ENCODE data around the gene TCERG1.

The TCERG1 gene

GRCh38 chr5:146521403-146522106, 74.4 kb downstream of the TCERG1 start:
- H3K9ac ChIP-seq (ENCODE audit: low read length): no peak overlapping the region
- H3K9me3 ChIP-seq (ENCODE audit: control insufficient read depth, insufficient read depth, low read depth, low read length): no peaks in the 10 kb centered on the region
- H3K4me1 ChIP-seq (ENCODE audit: control insufficient read depth, insufficient read depth, low read length): no peaks in the 10 kb centered on the region; the same call in 1 of the 2 replicates
- H3K4me3 ChIP-seq (ENCODE audit: low read depth, low read length): no peak overlapping the region
- no peaks in the 10 kb centered on the region for H3K36me3 ChIP-seq (ENCODE audit: control insufficient read depth, insufficient read depth, low read length)
- no peaks in the 10 kb centered on the region for H3K27me3 ChIP-seq (ENCODE audit: control insufficient read depth, insufficient read depth, low read length)
- H3K27ac ChIP-seq (ENCODE audit: low read depth, low read length): no peak overlapping the region

DNA sequence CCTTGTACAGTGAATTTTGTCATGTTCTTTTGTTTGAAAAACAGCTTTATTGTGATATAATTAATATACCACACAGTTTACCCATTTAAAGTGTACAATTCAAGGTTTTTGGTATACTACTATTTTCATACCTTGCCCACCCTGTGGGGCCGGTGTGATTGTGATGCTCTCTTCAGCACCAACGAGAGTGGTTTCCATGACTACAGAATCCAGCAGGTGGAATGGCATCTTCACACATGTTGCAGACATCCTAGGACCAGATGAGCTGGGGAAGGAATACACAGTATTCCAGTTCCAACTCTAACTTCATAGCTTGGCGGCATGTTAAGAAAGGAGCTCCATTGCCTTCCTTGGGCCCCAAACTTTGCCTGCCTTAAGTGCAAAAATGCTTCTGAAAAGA, 76.6 kb downstream of the TCERG1 start:
- H3K9ac ChIP-seq (ENCODE audit: low read length): no peak overlapping the region
- no peaks in the 10 kb centered on the region for H3K36me3 ChIP-seq (ENCODE audit: control insufficient read depth, insufficient read depth, low read length)
- H3K9me3 ChIP-seq (ENCODE audit: control insufficient read depth, insufficient read depth, low read depth, low read length): no peaks in the 10 kb centered on the region
- H3K27ac ChIP-seq (ENCODE audit: low read depth, low read length): no peak overlapping the region
- H3K27me3 ChIP-seq (ENCODE audit: control insufficient read depth, insufficient read depth, low read length): no peaks in the 10 kb centered on the region
- H3K4me3 ChIP-seq (ENCODE audit: low read depth, low read length): no peak overlapping the region
- no peaks in the 10 kb centered on the region; the same call in 1 of the 2 replicates for H3K4me1 ChIP-seq (ENCODE audit: control insufficient read depth, insufficient read depth, low read length)

GRCh38 chr5:146527785-146528184, 80.7 kb downstream of the TCERG1 start:
- no peaks in the 10 kb centered on the region for H3K27me3 ChIP-seq (ENCODE audit: control insufficient read depth, insufficient read depth, low read length)
- no peaks in the 10 kb centered on the region for H3K4me1 ChIP-seq (ENCODE audit: control insufficient read depth, insufficient read depth, low read length)
- no peaks in the 10 kb centered on the region for H3K9me3 ChIP-seq (ENCODE audit: control insufficient read depth, insufficient read depth, low read depth, low read length)
- no peak overlapping the region for H3K9ac ChIP-seq (ENCODE audit: low read length)
- H3K4me3 ChIP-seq (ENCODE audit: low read depth, low read length): no peak overlapping the region
- H3K27ac ChIP-seq (ENCODE audit: low read depth, low read length): no peak overlapping the region
- no peaks in the 10 kb centered on the region for H3K36me3 ChIP-seq (ENCODE audit: control insufficient read depth, insufficient read depth, low read length)

GRCh38 chr5:146528236-146528635, 81.1 kb downstream of the TCERG1 start:
- H3K9me3 ChIP-seq (ENCODE audit: control insufficient read depth, insufficient read depth, low read depth, low read length): no peaks in the 10 kb centered on the region
- H3K9ac ChIP-seq (ENCODE audit: low read length): no peak overlapping the region
- H3K27me3 ChIP-seq (ENCODE audit: control insufficient read depth, insufficient read depth, low read length): no peaks in the 10 kb centered on the region
- no peak overlapping the region for H3K27ac ChIP-seq (ENCODE audit: low read depth, low read length)
- H3K36me3 ChIP-seq (ENCODE audit: control insufficient read depth, insufficient read depth, low read length): no peaks in the 10 kb centered on the region
- H3K4me3 ChIP-seq (ENCODE audit: low read depth, low read length): no peak overlapping the region
- H3K4me1 ChIP-seq (ENCODE audit: control insufficient read depth, insufficient read depth, low read length): no peaks in the 10 kb centered on the region

DNA sequence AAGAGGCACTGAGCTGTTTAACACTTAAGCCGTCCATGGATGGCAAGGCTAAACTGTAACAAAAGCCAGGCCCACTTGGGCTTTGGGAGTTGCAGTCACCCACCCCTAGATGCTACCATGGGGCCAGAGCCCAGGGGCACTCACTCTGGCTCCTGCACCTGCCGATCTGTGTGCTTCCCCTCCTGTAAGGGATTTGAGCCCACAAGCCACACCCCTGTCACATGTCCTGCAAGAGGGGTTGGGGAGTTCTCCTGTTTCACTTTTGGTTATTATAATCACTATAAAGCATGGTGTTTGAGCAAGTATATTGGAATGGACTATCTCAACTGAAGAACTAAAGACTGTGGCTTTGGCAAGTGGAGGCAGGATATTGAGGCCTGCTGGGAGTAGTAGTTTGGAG, 82.9 kb downstream of the TCERG1 start:
- H3K9me3 ChIP-seq (ENCODE audit: control insufficient read depth, insufficient read depth, low read depth, low read length): no peaks in the 10 kb centered on the region
- H3K4me3 ChIP-seq (ENCODE audit: low read depth, low read length): no peak overlapping the region
- H3K36me3 ChIP-seq (ENCODE audit: control insufficient read depth, insufficient read depth, low read length): no peaks in the 10 kb centered on the region
- no peak overlapping the region for H3K9ac ChIP-seq (ENCODE audit: low read length)
- peaks cover 6% of the 10 kb centered on the region; the same call in 1 of the 2 replicates for H3K4me1 ChIP-seq (ENCODE audit: control insufficient read depth, insufficient read depth, low read length)
- H3K27me3 ChIP-seq (ENCODE audit: control insufficient read depth, insufficient read depth, low read length): no peaks in the 10 kb centered on the region
- no peak overlapping the region for H3K27ac ChIP-seq (ENCODE audit: low read depth, low read length)

DNA sequence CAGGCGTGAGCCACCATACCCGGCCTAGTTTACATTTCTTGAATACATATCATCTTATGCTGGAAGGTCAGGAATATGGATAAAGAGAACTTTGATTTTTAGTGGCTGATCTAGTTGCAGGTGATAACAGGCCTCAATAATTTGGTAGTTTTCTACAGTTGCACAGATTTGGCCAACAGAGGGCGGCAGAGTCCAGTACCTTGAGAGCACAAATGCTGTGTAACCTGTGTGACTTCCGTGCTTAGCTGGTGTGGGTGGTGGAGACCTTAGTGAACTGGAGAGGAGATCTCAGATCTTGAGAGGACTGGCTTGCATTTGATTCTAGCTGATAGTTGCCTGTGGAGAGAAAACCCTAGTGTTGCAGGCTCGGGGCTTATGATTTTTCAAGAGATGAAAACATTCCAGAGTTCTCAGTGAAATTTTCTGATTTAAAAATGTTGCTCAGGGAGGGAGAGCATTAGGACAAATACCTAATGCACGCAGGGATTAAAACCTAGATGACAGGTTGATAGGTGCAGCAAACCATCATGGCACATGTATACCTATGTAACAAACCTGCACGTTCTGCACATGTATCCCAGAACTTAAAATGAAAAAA, 86.2 kb downstream of the TCERG1 start:
- no peak overlapping the region for H3K9ac ChIP-seq (ENCODE audit: low read length)
- H3K27me3 ChIP-seq (ENCODE audit: control insufficient read depth, insufficient read depth, low read length): no peaks in the 10 kb centered on the region
- no peak overlapping the region for H3K27ac ChIP-seq (ENCODE audit: low read depth, low read length)
- peaks cover 6% of the 10 kb centered on the region; the same call in 1 of the 2 replicates for H3K4me1 ChIP-seq (ENCODE audit: control insufficient read depth, insufficient read depth, low read length)
- no peak overlapping the region for H3K4me3 ChIP-seq (ENCODE audit: low read depth, low read length)
- H3K36me3 ChIP-seq (ENCODE audit: control insufficient read depth, insufficient read depth, low read length): no peaks in the 10 kb centered on the region
- no peaks in the 10 kb centered on the region for H3K9me3 ChIP-seq (ENCODE audit: control insufficient read depth, insufficient read depth, low read depth, low read length)

- peak overlapping the region; percentile 11; the same call in 1 of the 2 replicates for H3K27ac ChIP-seq (ENCODE audit: low read depth, low read length)
- peaks cover 6% of the 10 kb centered on the region; the same call in 1 of the 2 replicates for H3K4me1 ChIP-seq (ENCODE audit: control insufficient read depth, insufficient read depth, low read length)
- H3K4me3 ChIP-seq (ENCODE audit: low read depth, low read length): no peak overlapping the region
- H3K27me3 ChIP-seq (ENCODE audit: control insufficient read depth, insufficient read depth, low read length): no peaks in the 10 kb centered on the region
- H3K9me3 ChIP-seq (ENCODE audit: control insufficient read depth, insufficient read depth, low read depth, low read length): no peaks in the 10 kb centered on the region
- no peak overlapping the region for H3K9ac ChIP-seq (ENCODE audit: low read length)
- H3K36me3 ChIP-seq (ENCODE audit: control insufficient read depth, insufficient read depth, low read length): no peaks in the 10 kb centered on the region
These were observed 86.7 kb downstream of the TCERG1 start for GRCh38 chr5:146533882-146534281.

DNA sequence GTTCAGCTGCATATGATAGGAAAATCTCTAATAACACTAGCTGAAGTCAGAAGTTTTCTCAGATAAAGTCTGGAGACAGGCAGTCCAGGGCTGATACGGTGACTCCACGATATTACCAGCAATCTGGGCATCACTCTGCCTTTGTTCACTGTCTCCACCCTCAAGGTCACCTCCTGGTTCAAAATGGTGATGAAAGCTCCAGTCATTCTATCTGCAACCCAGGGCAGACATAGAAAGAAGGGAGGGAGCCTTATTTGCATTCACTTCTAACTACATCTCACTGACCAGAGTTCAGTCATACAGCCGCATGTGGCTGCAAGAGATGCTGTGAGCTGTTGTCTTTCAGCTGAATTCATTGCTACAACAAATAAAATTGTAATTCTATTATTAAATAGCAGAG, 91.3 kb downstream of the TCERG1 start:
- H3K36me3 ChIP-seq (ENCODE audit: control insufficient read depth, insufficient read depth, low read length): no peaks in the 10 kb centered on the region
- H3K9ac ChIP-seq (ENCODE audit: low read length): no peak overlapping the region
- peaks cover 6% of the 10 kb centered on the region; the same call in 1 of the 2 replicates for H3K4me1 ChIP-seq (ENCODE audit: control insufficient read depth, insufficient read depth, low read length)
- no peaks in the 10 kb centered on the region for H3K27me3 ChIP-seq (ENCODE audit: control insufficient read depth, insufficient read depth, low read length)
- no peaks in the 10 kb centered on the region for H3K9me3 ChIP-seq (ENCODE audit: control insufficient read depth, insufficient read depth, low read depth, low read length)
- no peak overlapping the region for H3K4me3 ChIP-seq (ENCODE audit: low read depth, low read length)
- no peak overlapping the region for H3K27ac ChIP-seq (ENCODE audit: low read depth, low read length)

- Histone ChIP-seq H3K9me3 (ENCODE audit: control insufficient read depth, insufficient read depth, low read depth, low read length) (no peaks in the 10 kb centered on the region), H3K4me1 (ENCODE audit: control insufficient read depth, insufficient read depth, low read length) (no peaks in the 10 kb centered on the region), H3K27ac (ENCODE audit: low read depth, low read length) (no peak overlapping the region), H3K4me3 (ENCODE audit: low read depth, low read length) (no peak overlapping the region), H3K9ac (ENCODE audit: low read length) (no peak overlapping the region), H3K36me3 (ENCODE audit: control insufficient read depth, insufficient read depth, low read length) (no peaks in the 10 kb centered on the region), H3K27me3 (ENCODE audit: control insufficient read depth, insufficient read depth, low read length) (no peaks in the 10 kb centered on the region)
These were observed 92.8 kb downstream of the TCERG1 start for GRCh38 chr5:146539973-146540372.

GRCh38 chr5:146540414-146540813, 93.3 kb downstream of the TCERG1 start:
- no peaks in the 10 kb centered on the region for H3K4me1 ChIP-seq (ENCODE audit: control insufficient read depth, insufficient read depth, low read length)
- H3K27ac ChIP-seq (ENCODE audit: low read depth, low read length): no peak overlapping the region
- H3K9ac ChIP-seq (ENCODE audit: low read length): no peak overlapping the region
- H3K4me3 ChIP-seq (ENCODE audit: low read depth, low read length): no peak overlapping the region
- no peaks in the 10 kb centered on the region for H3K9me3 ChIP-seq (ENCODE audit: control insufficient read depth, insufficient read depth, low read depth, low read length)
- no peaks in the 10 kb centered on the region for H3K27me3 ChIP-seq (ENCODE audit: control insufficient read depth, insufficient read depth, low read length)
- no peaks in the 10 kb centered on the region for H3K36me3 ChIP-seq (ENCODE audit: control insufficient read depth, insufficient read depth, low read length)

DNA sequence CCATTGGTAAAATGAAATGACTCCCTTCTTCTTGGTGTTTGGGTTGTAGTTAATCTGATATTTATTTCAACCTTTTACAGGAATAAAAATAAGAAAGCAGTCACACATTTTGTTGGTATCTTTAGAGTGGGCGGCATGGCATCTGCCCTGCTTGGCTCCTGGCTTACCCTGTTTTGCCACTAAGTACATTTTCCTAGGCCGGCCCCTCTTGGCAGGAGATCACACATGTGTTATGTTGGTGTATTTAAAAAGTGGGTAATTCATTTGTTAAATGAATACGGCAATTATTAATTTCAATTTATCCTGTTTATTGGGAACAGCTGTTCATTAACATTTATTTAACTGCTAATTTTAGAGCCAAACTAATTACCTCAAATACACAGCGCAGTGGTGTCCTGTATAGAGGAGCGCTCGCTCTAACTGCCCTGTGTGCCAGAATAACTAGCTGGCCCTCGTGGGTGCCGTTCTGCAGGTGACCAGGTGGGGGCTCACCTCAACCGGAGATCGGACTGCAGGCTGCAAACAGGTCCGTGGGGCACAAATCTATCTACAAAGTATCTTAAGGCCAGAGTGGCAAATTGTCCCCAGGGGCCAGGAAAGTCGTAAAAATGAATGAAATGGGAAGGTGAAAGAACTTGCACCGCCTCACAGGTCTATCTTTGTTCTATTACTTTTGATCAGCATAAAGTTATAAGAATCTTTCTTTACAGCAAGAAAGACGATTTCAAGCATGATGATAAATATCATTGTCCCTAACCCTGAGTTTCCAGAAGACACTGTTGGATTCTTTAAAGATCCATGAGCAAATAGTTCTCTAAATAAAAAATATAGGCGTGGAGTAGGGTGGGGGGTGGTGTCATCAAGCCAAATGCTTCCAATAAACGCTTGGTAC, 95.1 kb downstream of the TCERG1 start:
- no peaks in the 10 kb centered on the region for H3K9me3 ChIP-seq (ENCODE audit: control insufficient read depth, insufficient read depth, low read depth, low read length)
- H3K4me1 ChIP-seq (ENCODE audit: control insufficient read depth, insufficient read depth, low read length): no peaks in the 10 kb centered on the region
- H3K36me3 ChIP-seq (ENCODE audit: control insufficient read depth, insufficient read depth, low read length): no peaks in the 10 kb centered on the region
- no peak overlapping the region for H3K4me3 ChIP-seq (ENCODE audit: low read depth, low read length)
- H3K27me3 ChIP-seq (ENCODE audit: control insufficient read depth, insufficient read depth, low read length): no peaks in the 10 kb centered on the region
- H3K9ac ChIP-seq (ENCODE audit: low read length): no peak overlapping the region
- H3K27ac ChIP-seq (ENCODE audit: low read depth, low read length): no peak overlapping the region

All from HUES6 (cell line).